Activated CD8-positive, alpha-beta memory T cell treated with anti-CD3 and anti-CD28 coated beads, Interleukin-2, amount 50 U/mL, for 48 hours (primary cell): ENCODE results near the gene NGDN.

Experiments
- DNase-seq: peaks from one replicate; pipeline ENCODE4 v3.0.0-alpha.2; 2020

NGDN gene

DNA sequence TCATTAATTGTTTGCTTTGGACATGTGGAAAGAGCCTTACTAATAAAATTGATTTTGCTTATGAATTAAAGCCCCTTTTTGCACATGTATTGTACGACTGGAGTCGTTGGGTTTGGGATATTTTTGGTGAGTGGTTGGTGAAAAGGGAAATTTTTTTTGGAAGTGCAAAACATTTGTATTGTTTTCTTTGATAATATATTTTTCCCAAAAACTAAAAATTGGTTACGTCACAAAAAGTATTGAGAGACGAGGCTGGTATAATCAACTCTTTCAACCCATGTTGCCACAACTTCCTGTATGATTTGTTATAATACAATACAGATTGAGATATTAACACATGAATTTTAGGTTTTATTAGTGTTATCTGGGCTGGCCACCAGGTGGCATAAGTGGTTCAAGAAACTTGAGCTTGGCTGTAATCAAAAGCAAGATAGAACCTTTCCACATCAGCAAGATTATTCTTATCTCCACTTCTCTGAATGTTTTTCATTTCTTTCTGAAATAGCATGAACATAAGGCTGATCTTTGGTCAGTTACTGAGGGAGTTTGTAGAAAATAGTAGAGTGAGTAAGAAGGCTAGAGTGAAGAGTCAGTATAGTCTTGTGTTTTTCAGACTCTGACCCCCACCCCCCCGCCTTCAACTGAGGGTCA is 8.7 kb downstream of the NGDN start:
- peak; percentile 62 for DNase-seq

DNA sequence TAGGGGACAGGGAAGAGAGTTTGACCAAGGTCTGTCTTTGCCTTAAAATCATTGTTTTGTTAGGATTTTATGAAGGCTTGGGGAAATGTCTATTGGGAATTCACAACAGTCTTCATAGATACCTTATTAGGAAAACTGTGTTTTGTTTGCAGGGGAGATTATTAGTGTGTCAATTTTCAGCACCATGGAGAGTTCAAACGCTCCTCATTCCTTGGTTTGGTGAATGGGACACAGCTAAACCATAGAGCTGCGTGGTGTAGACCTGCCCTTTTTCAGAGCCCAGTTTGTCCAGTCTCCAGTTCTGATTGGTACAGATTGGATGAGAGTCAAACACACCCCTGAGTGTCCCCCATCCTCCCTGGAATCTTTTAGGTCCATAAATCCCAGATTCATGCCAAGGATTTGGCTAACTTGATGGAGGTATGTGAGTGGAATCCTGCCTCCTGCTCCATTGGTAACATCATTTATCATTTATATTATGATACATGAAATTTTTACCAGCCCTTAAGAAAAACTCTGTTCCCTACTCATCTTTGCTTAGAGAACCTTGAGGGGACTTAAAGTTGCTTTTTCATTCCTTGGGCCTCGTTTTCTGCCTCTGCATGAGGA is 12.0 kb downstream of the NGDN start:
- DNase-seq = no peak

DNA sequence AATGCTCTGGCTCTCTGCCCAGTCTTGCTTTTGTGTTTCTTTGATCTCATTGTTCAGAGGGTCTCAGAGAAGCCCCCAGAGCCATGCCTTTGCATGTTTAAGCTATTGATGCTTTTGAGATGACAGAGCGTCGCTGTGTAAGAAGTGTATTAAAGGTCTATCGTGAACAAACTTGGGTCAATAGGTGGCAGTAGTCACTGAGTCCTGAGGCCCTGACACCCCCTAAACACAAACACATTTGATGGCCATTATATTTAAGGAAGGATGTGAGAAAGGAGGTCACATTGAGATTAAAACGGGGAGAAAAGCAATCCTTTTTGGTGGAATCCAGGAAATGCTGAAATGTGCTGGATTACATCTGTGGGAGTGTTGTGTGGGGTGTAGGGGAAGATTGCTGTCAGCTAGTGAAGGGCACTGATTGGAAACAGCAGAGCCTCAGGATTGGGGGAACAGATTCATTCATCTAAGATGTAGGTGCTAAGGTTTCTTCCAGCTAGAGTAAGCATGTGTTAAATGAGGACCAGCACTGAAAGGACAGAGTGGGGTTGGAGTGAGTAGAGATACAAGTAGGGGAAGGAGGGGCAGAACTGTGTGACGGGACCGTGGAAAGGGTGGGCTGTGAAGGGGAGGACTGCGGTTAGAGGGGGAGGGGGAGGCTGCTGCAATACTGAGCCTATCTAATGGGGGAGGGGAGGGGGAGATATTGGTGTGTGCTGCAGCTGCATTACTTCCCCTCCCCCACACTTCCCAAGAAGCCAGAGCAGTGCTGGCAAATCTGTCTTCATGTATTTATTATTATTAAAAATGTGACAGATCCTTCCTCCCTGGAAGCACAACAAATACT is 12.7 kb downstream of the NGDN start:
- no peak for DNase-seq

DNA sequence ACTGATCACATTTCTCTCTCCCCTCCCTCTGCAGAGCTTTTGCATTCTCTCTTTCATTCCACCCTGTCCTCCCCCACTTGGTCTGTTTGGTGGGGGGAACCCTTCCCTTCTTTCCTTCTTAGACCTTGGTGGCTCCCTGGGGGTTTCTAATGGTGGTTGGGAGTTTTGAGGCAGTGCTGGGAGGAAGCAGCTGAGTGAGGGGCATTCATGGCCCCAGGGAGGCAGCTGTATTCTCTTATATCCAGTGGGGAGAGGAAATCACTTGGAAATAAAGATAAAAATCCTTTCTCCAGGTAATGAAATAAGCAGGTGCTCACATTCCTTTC is 13.3 kb downstream of the NGDN start:
- no peak for DNase-seq

DNA sequence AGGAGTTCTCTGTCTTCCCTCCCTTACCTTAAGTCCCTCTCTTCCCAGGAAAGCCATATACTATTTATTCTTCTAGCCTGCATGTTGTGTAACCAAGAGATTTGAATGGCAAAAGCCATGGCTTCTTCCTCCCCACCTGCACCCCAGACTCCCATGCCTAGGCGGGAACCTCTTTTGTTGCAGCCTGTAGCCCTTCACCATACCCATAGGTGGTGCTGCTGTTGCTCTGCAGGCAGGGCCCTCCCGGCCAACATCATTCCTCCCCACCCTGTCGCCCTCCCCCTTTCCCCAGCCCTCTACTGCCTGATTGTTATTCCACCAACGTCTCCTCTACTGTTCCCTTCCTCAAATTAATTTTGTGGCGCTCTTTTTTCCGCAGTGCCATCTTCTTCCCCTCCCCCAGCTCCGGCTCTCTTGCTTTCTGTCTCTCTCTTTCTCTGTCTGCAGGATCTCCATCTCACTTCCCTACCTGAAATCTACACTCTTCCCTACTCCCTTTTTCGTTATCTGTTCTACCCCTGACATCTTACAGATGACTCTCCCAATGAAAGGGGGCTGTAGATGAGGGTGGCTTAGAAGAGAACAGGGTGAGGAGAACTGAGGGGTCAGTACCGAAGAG is 13.8 kb downstream of the NGDN start:
- DNase-seq = no peak

GRCh38 chr14:23485326-23485725 is 15.8 kb downstream of the NGDN start:
- no peak for DNase-seq

- no peak for DNase-seq
Measured at GRCh38 chr14:23486036-23486435, 16.5 kb downstream of the NGDN start.

GRCh38 chr14:23487216-23487615 is 17.7 kb downstream of the NGDN start:
- DNase-seq = no peak

- DNase-seq = no peak
Measured at GRCh38 chr14:23492618-23493272, 23.2 kb downstream of the NGDN start.

- DNase-seq = no peak
Measured at GRCh38 chr14:23494223-23494622, 24.7 kb downstream of the NGDN start.

DNA sequence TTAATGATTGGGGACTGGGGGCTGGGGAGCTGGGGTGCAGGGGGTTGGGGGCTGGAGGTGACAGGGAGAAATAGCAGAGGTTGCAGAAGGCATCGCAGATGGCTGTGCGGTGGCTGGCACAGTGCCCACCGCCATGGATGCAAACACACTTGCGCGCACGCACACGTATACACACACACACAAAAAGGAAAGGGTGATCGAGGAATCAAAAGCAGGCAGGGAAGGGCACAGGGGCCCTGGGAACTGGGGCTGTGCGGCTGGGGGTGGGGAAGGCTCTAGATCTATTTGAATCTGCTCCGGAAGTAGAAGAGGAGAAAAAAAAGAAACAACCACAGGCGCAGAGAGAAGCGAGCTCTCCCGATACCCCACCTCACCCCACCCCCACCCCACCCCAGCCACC is 42.7 kb downstream of the NGDN start:
- DNase-seq = no peak

DNA sequence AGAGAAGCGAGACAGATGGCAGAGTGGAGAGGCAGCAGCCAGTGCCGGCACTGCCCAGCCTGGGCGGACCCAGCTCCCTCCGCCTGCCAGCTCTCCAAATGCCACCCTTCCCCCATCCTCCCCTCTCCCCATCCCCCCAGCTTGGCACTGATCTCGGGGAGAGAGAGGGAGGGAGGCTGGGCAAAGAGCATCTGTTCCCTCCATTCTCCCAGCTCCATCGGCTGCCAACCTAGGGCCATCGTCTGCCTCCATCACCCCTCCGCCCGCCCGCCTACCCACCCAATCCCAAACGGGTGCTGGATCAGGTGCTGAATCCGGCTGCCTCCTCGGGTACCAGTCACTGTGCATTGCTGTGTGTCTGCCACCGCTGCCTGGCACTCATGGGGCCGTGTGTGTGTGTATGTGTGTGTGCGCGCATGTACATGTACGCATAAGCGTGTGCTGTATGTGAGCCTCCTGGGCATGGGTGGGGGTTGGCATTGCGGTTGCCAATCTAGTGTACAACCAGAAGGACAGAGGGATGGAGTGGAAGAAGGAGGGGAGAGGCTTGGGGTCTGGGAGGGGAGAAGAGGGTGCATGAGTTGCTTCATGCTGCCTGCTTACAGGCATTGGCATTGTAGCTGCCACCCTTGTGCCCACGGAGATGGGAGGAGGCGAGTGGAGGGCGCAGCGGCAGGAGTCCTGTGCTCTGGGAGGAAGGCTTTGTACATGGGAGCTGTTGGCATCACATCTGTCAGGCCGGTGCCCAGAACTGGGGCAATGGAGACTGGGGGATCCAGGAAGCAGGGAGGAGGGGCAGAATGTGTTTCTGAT is 43.7 kb downstream of the NGDN start:
- no peak for DNase-seq

- no peak for DNase-seq
Measured at GRCh38 chr14:23513818-23514643, 44.5 kb downstream of the NGDN start.

GRCh38 chr14:23514644-23514957 is 45.1 kb downstream of the NGDN start:
- DNase-seq = no peak

GRCh38 chr14:23517650-23518326 is 48.3 kb downstream of the NGDN start:
- DNase-seq = no peak

- DNase-seq = no peak
Measured at GRCh38 chr14:23518709-23519108, 49.2 kb downstream of the NGDN start.

DNA sequence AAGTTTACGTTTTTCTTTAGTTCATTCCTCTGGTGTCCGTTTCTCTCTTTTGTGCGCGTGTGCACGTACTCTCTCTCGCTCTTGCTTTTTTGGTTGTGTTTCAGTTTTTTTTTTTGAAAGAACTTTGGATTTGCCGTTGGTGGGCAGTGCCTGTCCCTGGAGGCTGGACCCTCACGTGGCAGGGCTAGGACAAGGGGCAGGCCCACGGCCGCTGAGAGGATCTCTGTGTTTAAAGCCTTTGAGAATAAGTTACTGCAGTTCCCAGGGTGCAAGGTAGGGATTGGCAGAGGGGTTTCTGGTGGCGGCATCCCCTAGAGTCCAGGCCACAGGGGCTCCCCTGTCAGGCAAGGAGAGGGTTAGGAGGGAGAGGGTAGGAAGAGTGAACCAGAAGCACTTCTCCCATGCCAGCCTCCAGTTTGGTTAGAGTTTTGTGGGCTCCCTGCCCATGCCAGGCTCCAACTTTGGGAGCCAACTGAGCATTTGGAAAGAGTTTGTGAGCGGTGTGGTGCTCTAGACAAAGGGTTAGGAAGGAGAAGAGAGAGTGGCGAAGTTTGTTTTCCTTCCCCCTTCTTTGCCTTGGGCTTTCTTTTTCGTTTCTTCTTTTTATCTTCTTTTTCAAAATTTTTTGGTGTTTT is 51.5 kb downstream of the NGDN start:
- no peak for DNase-seq

GRCh38 chr14:23521785-23522640 is 52.5 kb downstream of the NGDN start:
- DNase-seq = no peak

DNA sequence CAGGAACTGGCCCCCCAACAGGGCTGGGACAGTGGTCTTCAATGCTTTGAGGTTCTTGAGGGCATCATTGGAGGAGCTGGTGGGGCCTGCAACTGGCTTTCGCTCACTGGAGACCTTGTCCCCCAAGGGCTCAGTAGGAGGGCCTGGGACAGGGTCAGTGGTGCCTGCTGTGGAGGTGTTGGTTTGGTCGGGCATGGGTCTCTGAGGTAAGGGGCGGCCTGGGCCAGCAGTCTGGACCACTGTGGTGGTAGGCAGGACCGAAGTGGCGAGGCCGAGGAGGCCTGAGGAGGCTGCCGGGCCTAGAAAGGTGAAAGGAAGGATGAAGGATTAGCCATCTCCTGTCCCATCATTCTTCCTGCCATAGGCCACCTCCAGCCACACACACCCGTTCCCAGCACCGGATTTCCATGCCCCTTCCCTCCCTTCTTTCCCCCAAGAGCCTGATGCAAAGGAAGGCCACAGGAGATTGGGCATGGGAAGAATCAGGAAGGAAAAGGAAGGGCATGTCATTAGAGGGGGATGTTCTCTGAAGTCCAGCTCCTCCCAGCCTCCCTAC is 53.2 kb downstream of the NGDN start:
- no peak for DNase-seq
